Muscle layer of colon (tissue), 2 donors: ENCODE measurements around the gene GOLIM4.

ENCODE experiments used
- H3K27ac ChIP-seq: one replicate; pipeline ENCODE4 v1.7.0; 2013; ENCODE audit warnings: low read depth, mild to moderate bottlenecking, low read length, moderate library complexity
- H3K27me3 ChIP-seq, 2 donors: one replicate each; pipeline ENCODE4 v1.7.0; 2013; ENCODE audit warnings: low read length in 2 of 2, mild to moderate bottlenecking in 2 of 2; ENCODE audit not compliant: insufficient read depth in 2 of 2, control insufficient read depth in 1 of 2
- H3K36me3 ChIP-seq: one replicate; pipeline ENCODE4 v1.7.0; 2013; ENCODE audit warnings: mild to moderate bottlenecking, low read length; ENCODE audit not compliant: insufficient read depth
- H3K4me1 ChIP-seq: one replicate; pipeline ENCODE4 v1.7.0; 2013; ENCODE audit warnings: mild to moderate bottlenecking, low read length; ENCODE audit not compliant: insufficient read depth
- H3K4me3 ChIP-seq, 2 donors: one replicate each; pipeline ENCODE4 v1.7.0; 2013; ENCODE audit warnings: low read length in 2 of 2, low read depth in 1 of 2, mild to moderate bottlenecking in 1 of 2, moderate library complexity in 1 of 2
- H3K9ac ChIP-seq: one replicate; pipeline ENCODE4 v1.7.0; 2013; ENCODE audit warnings: low read length
- H3K9me3 ChIP-seq: one replicate; pipeline ENCODE4 v1.7.0; 2013; ENCODE audit warnings: mild to moderate bottlenecking, low read length
- donor health status: abdominal sarcoma.
- donor health status: Adenocarcinoma of cecum.

Gene GOLIM4

GRCh38 chr3:168086541-168087260, 9.0 kb downstream of the GOLIM4 start:
- no peaks in the 10 kb centered on the region for H3K9me3 ChIP-seq
- H3K9ac ChIP-seq, result no peak overlapping the region
- H3K27ac ChIP-seq, result no peak overlapping the region
- no peaks in the 10 kb centered on the region for H3K27me3 ChIP-seq
- no peaks in the 10 kb centered on the region for H3K36me3 ChIP-seq
- H3K4me3 ChIP-seq, result no peak overlapping the region
- peaks cover 18% of the 10 kb centered on the region for H3K4me1 ChIP-seq

DNA sequence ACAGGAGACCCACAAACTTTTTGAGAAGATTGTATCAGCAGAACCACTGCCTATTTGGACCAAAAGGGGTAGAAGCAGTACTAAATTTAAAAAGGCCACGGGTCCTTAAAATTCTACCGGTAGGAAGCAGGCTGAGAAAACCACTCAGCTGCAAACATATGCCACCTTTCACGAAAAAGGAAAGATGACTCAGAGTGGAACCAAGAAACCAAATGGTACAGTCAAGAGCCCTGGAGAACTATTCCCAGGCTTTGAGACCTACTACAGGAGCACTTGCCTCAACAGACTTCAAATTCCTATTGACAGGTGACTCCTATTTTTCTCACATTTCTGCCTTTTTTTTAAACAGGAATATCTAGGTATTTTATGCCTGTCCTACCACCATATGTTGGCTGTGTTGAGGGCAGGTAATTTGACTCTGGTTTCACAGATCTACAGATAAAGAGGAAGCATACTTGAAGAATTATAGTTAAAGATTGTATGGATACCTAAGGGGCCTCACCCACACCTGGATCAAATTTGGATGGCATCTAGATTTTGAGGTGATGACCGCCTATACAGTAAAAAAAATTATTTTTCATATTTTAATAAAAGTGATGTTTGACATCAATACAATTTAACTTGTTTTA, 10.1 kb downstream of the GOLIM4 start:
- Histone ChIP-seq H3K4me3 (no peak overlapping the region), H3K9me3 (no peaks in the 10 kb centered on the region), H3K27ac (no peak overlapping the region), H3K27me3 (no peaks in the 10 kb centered on the region), H3K9ac (no peak overlapping the region), H3K36me3 (no peaks in the 10 kb centered on the region), H3K4me1 (peaks cover 14% of the 10 kb centered on the region)

DNA sequence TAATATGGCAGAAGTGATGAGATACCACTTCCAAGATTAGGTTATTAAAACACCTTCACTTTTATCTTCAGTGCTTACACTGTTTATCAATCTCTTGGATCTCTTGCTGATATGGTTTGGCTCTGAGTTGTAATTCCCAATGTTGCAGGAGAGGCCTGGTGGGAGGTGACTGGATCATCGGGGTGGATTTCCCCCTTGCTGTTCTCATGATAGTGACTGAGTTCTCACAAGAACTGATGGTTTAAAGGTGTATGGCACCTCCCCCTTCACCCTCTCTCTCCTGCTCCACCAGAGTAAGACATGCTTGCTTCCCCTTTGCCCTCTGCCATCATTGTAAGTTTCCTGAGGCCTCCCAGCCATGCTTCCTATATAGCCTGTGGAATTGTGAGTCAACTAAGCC, 11.8 kb downstream of the GOLIM4 start:
- H3K4me1 ChIP-seq, result peaks cover 6% of the 10 kb centered on the region

GRCh38 chr3:168081856-168082255, 13.9 kb downstream of the GOLIM4 start:
- H3K27me3 ChIP-seq, result no peaks in the 10 kb centered on the region
- no peaks in the 10 kb centered on the region for H3K36me3 ChIP-seq
- H3K9ac ChIP-seq, result no peak overlapping the region
- H3K9me3 ChIP-seq, result no peaks in the 10 kb centered on the region
- H3K27ac ChIP-seq, result no peak overlapping the region
- H3K4me1 ChIP-seq, result peaks cover 6% of the 10 kb centered on the region
- H3K4me3 ChIP-seq, result no peak overlapping the region

More for the DNA sequence above, 11.8 kb downstream of the GOLIM4 start:
- Histone ChIP-seq H3K27me3 (no peaks in the 10 kb centered on the region), H3K4me3 (no peak overlapping the region), H3K9me3 (no peaks in the 10 kb centered on the region), H3K36me3 (no peaks in the 10 kb centered on the region), H3K27ac (no peak overlapping the region), H3K9ac (no peak overlapping the region)

DNA sequence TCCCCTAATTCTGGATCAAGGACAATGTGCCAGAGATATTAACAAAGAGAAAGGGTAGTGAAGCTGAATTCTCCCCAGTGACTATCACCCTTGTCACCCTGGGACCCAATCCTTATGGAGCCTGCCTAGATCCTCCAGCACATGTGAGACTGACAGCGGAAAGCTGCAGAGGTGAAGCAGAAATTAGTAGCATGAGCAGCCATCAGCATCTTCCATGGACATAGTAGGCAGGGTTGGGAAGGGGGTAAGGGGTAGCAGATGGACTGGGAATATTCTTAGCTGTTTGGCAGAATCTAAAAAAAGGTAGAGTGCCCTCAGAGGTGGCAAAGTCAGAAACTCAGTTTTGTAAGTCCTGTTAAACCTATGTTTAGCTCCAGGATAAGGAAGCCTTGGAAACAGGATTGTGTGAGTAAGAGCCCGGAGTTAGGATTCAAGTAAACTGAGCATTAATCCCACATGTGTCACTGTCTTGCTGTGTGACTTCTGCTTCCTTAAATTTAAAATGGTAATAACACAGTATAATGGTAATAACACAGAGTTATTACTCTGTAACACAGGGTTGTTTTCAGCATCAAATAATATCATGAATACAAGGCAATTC, 14.5 kb downstream of the GOLIM4 start:
- H3K36me3 ChIP-seq, result no peaks in the 10 kb centered on the region
- no peak overlapping the region for H3K27ac ChIP-seq
- H3K9me3 ChIP-seq, result no peaks in the 10 kb centered on the region
- H3K4me1 ChIP-seq, result peaks cover 6% of the 10 kb centered on the region
- H3K4me3 ChIP-seq, result no peak overlapping the region
- H3K9ac ChIP-seq, result no peak overlapping the region
- H3K27me3 ChIP-seq, result no peaks in the 10 kb centered on the region

DNA sequence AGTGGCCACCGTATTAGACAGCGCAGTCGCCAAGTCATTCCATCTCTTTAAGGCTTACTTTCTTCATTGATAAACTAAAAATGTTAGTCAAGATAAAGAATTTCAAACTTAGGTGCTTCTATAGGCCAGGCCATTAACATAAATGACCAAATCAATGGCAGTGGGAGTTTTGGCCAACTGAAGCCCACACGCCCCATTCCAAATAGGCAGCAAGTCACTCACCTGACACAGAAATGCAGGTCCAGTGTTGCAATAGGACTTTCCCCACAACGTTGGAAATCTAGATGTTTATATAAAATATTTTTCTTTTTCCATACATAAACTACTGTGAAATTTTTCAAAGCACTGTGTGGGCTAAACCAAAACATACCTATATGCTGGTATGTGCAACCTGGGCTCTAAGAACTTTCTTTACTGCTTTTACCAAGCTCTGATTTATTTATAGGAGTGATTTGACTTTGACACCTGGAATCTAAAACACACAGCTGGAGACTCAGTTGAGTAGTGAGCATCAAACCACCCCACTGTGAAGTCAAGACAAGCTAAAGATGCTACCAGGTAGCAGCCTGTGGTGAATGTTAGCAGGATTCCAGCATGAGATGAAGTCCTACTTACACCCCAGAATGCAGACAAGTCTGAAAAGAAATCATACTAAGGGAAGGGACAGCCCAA, 15.1 kb downstream of the GOLIM4 start:
- H3K9ac ChIP-seq, result no peak overlapping the region
- H3K4me1 ChIP-seq, result peaks cover 6% of the 10 kb centered on the region

DNA sequence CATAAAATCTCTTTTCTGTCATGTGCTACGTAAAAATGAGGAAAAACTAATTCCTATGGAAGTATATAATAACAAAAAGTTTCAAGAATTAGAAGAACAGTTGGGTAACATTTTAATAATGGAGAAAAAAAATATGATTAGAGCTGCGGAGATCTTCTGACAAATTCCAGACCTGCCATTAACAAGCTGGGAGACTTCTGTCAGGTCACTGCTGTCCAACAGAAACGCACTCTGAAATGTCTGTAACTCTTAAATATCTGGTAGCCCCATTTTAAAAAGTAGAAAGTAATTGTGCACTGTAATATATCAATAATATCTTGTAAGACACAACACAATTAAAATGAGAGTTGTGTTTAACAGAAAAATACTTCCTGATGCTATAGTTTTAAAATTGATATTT, 15.7 kb downstream of the GOLIM4 start:
- Histone ChIP-seq H3K4me3 (no peak overlapping the region), H3K27me3 (no peaks in the 10 kb centered on the region), H3K4me1 (peaks cover 6% of the 10 kb centered on the region), H3K9me3 (no peaks in the 10 kb centered on the region), H3K9ac (no peak overlapping the region), H3K27ac (no peak overlapping the region), H3K36me3 (no peaks in the 10 kb centered on the region)

More for the DNA sequence above, 15.1 kb downstream of the GOLIM4 start:
- H3K36me3 ChIP-seq, result no peaks in the 10 kb centered on the region
- no peak overlapping the region for H3K27ac ChIP-seq
- H3K9me3 ChIP-seq, result no peaks in the 10 kb centered on the region
- no peaks in the 10 kb centered on the region for H3K27me3 ChIP-seq
- H3K4me3 ChIP-seq, result no peak overlapping the region

- Histone ChIP-seq H3K27me3 (no peaks in the 10 kb centered on the region), H3K27ac (no peak overlapping the region), H3K9ac (no peak overlapping the region), H3K4me3 (no peak overlapping the region), H3K36me3 (no peaks in the 10 kb centered on the region), H3K9me3 (no peaks in the 10 kb centered on the region), H3K4me1 (peaks cover 8% of the 10 kb centered on the region)
Measured at GRCh38 chr3:168077091-168077490, 18.6 kb downstream of the GOLIM4 start.

GRCh38 chr3:168073842-168074605, 21.7 kb downstream of the GOLIM4 start:
- no peak overlapping the region for H3K4me3 ChIP-seq
- H3K9ac ChIP-seq, result no peak overlapping the region
- H3K4me1 ChIP-seq, result peaks cover 7% of the 10 kb centered on the region
- H3K9me3 ChIP-seq, result no peaks in the 10 kb centered on the region
- H3K27ac ChIP-seq, result no peak overlapping the region
- no peaks in the 10 kb centered on the region for H3K27me3 ChIP-seq
- H3K36me3 ChIP-seq, result no peaks in the 10 kb centered on the region

DNA sequence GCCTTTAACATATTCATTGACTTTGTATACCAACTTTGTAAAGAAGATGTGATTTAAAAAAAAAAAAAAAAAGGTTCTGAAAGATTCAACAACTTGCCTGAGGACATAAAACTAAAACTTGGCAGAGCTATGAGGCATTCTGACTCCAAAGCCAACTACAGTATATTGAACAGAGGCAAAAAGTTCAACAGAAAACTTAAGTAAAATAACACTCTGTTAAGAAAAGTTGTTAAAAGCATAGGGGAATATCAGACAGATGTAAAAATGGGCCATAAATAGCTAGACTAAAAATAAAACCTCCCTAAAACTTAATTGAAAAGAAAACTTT, 23.4 kb downstream of the GOLIM4 start:
- no peak overlapping the region for H3K4me3 ChIP-seq
- H3K9ac ChIP-seq, result no peak overlapping the region
- H3K9me3 ChIP-seq, result no peaks in the 10 kb centered on the region
- H3K27ac ChIP-seq, result no peak overlapping the region
- no peaks in the 10 kb centered on the region for H3K36me3 ChIP-seq
- H3K27me3 ChIP-seq, result no peaks in the 10 kb centered on the region
- peaks cover 7% of the 10 kb centered on the region for H3K4me1 ChIP-seq
